Panc1 (cell line): ENCODE data around the gene PCBP4.

Experiments
- POLR2AphosphoS5 ChIP-seq: IDR thresholded peaks from 2 replicates; pipeline ENCODE4 v1.6.1; 2012; ENCODE audit warnings: mild to moderate bottlenecking, low read depth, low read length, moderate library complexity
- SIN3A ChIP-seq: IDR thresholded peaks from 2 replicates; pipeline ENCODE4 v1.6.1; 2012; ENCODE audit warnings: low read depth, mild to moderate bottlenecking, low read length, moderate library complexity, borderline replicate concordance; ENCODE audit not compliant: insufficient read depth
- TCF7L2 ChIP-seq: IDR thresholded peaks from 2 replicates; pipeline ENCODE4 v1.6.1; 2011; ENCODE audit warnings: mild to moderate bottlenecking, low read depth, low read length, inconsistent platforms
- TF ChIP-seq, protein P1 (sequence below): fragments of 450-650 bp; IDR thresholded peaks from 2 replicates; pipeline ENCODE4 v1.5.1; 2017; ENCODE audit warnings: mild to moderate bottlenecking
- TF ChIP-seq, protein P2 (sequence below), 2 experiments: IDR thresholded peaks; 2 replicates each; pipeline ENCODE4 v1.6.1; 2011 to 2012; ENCODE audit warnings: low read depth in 2 of 2, control low read depth in 1 of 2, low read length in 1 of 2, mild to moderate bottlenecking in 1 of 2, moderate library complexity in 1 of 2; ENCODE audit not compliant: insufficient read depth in 1 of 2

DNA sequence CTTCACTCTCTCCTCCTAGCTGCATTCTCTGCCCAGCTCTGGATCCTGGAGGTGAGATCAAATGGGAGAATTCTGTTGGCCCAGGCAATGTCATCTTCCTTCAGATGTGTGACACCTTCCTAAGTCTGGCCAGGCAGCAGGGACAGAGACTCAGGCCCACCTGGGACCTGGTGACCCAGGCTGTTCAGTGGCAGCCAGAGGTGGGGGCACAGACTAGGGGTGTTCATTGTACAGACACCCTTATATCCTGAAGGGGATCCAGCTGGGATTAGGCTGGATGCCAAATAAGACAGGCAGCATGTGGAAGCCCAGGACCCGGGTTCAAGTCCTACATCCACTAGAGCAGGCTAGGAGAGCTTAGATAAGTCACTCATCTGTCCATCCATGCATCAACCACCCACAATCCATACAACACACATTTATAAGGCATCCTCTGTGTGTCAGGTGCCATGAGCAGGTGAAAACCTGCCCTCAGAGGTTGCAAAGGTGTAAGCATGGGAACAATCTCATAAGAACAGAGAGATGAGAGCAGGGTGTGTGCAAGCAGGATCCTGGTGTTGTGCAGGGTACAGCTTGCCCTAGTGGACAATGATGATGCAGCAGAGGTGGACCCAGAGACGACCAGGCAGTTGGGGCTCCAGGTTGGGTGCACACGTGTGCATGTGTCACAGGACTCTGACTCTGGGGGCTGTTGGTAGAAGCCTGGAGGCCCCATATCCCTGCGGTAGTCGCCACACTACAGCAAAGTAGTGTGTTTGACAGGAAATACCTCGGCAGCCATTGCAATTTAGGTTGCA, 46.7 kb upstream of the PCBP4 start:
- TF ChIP-seq, protein P1, sequence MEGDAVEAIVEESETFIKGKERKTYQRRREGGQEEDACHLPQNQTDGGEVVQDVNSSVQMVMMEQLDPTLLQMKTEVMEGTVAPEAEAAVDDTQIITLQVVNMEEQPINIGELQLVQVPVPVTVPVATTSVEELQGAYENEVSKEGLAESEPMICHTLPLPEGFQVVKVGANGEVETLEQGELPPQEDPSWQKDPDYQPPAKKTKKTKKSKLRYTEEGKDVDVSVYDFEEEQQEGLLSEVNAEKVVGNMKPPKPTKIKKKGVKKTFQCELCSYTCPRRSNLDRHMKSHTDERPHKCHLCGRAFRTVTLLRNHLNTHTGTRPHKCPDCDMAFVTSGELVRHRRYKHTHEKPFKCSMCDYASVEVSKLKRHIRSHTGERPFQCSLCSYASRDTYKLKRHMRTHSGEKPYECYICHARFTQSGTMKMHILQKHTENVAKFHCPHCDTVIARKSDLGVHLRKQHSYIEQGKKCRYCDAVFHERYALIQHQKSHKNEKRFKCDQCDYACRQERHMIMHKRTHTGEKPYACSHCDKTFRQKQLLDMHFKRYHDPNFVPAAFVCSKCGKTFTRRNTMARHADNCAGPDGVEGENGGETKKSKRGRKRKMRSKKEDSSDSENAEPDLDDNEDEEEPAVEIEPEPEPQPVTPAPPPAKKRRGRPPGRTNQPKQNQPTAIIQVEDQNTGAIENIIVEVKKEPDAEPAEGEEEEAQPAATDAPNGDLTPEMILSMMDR: no peak
- no peak for TF ChIP-seq SIN3A
- no peak for TF ChIP-seq POLR2AphosphoS5
- TF ChIP-seq, protein P2, sequence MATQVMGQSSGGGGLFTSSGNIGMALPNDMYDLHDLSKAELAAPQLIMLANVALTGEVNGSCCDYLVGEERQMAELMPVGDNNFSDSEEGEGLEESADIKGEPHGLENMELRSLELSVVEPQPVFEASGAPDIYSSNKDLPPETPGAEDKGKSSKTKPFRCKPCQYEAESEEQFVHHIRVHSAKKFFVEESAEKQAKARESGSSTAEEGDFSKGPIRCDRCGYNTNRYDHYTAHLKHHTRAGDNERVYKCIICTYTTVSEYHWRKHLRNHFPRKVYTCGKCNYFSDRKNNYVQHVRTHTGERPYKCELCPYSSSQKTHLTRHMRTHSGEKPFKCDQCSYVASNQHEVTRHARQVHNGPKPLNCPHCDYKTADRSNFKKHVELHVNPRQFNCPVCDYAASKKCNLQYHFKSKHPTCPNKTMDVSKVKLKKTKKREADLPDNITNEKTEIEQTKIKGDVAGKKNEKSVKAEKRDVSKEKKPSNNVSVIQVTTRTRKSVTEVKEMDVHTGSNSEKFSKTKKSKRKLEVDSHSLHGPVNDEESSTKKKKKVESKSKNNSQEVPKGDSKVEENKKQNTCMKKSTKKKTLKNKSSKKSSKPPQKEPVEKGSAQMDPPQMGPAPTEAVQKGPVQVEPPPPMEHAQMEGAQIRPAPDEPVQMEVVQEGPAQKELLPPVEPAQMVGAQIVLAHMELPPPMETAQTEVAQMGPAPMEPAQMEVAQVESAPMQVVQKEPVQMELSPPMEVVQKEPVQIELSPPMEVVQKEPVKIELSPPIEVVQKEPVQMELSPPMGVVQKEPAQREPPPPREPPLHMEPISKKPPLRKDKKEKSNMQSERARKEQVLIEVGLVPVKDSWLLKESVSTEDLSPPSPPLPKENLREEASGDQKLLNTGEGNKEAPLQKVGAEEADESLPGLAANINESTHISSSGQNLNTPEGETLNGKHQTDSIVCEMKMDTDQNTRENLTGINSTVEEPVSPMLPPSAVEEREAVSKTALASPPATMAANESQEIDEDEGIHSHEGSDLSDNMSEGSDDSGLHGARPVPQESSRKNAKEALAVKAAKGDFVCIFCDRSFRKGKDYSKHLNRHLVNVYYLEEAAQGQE (IDR thresholded peaks at IDR 0.05; ENCODE audit: insufficient read depth in 1 of 2, low read depth in 2 of 2, low read length in 1 of 2): no peak
- no peak for TF ChIP-seq TCF7L2
